GM19193 (cell line): ENCODE measurements around the gene PAPPA.

Source experiments
- POLR2A ChIP-seq: IDR thresholded peaks from 4 replicates; pipeline ENCODE4 v1.6.1; 2011; ENCODE audit not compliant: insufficient read depth, insufficient read length; ENCODE audit errors: extremely low read depth

Gene PAPPA

GRCh38 chr9:116422119-116422979 is 268.8 kb downstream of the PAPPA start:
- TF ChIP-seq POLR2A, result no peak

- TF ChIP-seq POLR2A, result no peak
Observed at GRCh38 chr9:116423149-116423548, 269.6 kb downstream of the PAPPA start.

GRCh38 chr9:116425244-116425643 is 271.7 kb downstream of the PAPPA start:
- no peak for TF ChIP-seq POLR2A

GRCh38 chr9:116430849-116431248 is 277.3 kb downstream of the PAPPA start:
- TF ChIP-seq POLR2A, result no peak

DNA sequence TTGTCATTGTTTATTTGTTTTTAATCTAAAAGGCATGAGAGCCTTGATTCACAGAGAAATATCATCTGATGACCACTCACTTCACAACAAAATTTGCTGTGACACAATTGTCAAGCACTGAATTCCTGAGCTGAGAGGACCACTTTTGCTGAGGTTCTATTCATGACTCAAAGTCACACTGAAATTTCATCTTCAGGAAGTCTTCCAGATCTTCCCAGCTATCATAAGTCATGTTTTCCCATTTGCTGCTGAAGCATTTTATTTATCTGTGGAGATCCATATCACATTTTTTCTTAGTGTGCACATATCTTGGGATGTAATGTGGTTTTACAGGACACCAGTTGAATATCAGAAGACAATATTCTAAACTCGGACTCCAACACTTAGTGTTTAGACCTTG is 278.5 kb downstream of the PAPPA start:
- TF ChIP-seq POLR2A, result no peak

DNA sequence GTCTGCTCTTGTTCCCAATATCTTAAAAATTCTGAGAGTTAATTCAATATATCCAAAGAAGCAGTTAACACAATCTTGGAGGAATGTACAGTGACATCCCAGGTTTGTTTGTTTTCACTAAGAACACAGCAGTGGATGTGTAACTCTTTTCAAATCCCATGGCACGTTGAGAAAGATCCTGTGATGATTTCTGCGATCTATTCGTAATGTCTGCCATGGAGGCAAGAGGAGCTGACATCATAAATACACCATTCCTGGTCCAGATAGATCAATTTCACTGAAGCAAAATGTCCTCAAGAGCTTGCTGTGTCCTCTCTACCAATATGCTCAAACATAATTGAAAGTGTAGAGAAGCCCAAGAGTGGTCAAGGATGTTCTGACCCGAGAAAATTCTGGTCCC is 280.7 kb downstream of the PAPPA start:
- no peak for TF ChIP-seq POLR2A

- TF ChIP-seq POLR2A, result no peak
Observed at GRCh38 chr9:116435706-116436105, 282.1 kb downstream of the PAPPA start.

DNA sequence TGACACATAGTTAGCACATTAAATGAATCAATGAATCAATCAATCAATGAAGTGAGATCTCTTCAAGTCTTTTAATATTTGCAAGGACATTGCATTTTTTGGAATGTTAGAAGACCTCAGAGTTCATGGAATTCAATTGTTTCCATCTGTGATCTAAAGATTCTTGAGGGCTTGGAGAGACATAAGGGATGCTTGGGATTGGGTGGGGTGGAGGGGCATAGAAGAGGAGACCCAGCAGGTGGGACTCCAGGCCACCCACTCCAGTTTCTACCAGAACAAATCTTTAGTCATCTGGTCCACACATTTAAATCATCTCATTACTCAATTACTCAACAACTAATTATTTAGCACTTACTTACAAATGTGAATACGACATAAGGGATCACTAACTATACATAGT is 282.5 kb downstream of the PAPPA start:
- no peak for TF ChIP-seq POLR2A

- TF ChIP-seq POLR2A, result no peak
Observed at GRCh38 chr9:116437411-116438370, 284.1 kb downstream of the PAPPA start.

- no peak for TF ChIP-seq POLR2A
Observed at GRCh38 chr9:116442528-116442927, 288.9 kb downstream of the PAPPA start.

- TF ChIP-seq POLR2A, result no peak
Observed at GRCh38 chr9:116447934-116448333, 294.3 kb downstream of the PAPPA start.

DNA sequence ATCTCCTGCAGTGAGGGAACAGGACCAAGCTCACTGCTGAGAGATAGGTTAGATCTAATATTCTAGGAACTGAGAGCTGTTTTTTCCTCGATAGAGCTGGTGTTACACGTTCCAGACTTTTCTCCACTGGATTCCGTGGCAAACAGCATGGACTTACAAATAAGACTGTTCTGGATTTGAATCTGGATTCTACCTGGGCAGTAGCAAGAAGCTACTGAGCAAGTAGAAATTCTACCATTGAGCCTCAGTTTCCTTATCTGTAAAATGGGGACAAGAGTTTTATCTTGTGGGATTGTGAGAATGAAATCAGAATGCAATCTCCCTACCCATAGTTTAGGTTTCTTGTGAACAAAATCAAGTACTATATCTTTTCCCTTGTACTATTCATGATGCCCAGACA is 294.8 kb downstream of the PAPPA start:
- TF ChIP-seq POLR2A, result no peak

DNA sequence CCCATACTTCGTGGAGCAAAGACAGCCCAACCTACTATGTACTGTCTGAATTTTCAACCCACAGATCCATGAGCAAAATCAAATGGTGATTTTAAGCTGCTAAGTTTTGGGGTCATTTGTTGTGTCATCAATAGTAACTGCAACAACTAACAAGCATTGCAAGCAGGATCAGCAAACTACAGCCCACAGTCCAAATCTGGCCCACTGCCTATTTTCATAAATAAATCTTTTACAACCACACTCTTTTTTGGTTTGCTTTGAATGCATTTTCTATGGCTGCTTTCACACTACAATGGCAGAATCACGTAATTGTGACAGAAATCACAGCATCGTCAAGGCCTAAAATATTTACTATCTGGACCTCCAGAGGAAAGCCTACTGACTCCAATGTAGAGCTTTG is 296.4 kb downstream of the PAPPA start:
- no peak for TF ChIP-seq POLR2A

GRCh38 chr9:116450378-116451139 is 297.0 kb downstream of the PAPPA start:
- TF ChIP-seq POLR2A, result no peak
